ENCODE measurements around the gene CEP112. TPM values are rescaled to one million over a fixed set of nuclear protein-coding genes. Genes with fewer than 3 reads are reported as not detected.
"Not testable (repeated sequence)": the region's sequence is repeated elsewhere in the genome, so short reads cannot be mapped to it uniquely, and the experiment has no call there.

The CEP112 gene
- total RNA-seq, 2 donors from 2014 or later: 5.0 to 8.6 TPM

DNA sequence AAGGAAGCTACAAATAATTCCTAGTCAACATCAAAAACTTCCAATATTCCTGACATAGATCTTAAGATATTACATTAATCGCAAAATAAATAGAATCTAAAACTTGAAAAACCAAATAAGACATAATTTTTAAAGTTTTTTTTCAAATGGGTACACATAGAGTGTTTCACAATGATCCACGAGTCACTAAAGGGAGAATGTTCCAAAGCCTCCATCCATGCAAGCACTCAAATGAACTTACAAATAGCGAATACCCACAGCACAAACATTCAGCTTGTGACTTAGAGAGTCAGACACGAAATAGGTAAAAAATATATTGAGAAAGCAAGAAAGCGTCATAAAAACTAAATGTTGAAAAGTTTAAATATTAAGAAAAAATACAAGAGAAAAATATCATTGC lies 65.7 kb downstream of the CEP112 start:
- DNase-seq (no peak), ATAC-seq (replicated peaks in 1 of 2) (no peak)
- Mint-ChIP-seq H3K27ac (no peak overlapping the region), H3K4me3 (no peak overlapping the region), H3K27me3 (ENCODE audit: low read depth) (peaks cover 15% of the 10 kb centered on the region), H3K36me3 (ENCODE audit: insufficient read depth in 2 of 2) (peaks cover 0 to 2% of the 10 kb centered on the region in 2 donors), H3K4me1 (ENCODE audit: low read depth) (no peaks in the 10 kb centered on the region), H3K9me3 (peaks cover 2% of the 10 kb centered on the region in 2 donors)

DNA sequence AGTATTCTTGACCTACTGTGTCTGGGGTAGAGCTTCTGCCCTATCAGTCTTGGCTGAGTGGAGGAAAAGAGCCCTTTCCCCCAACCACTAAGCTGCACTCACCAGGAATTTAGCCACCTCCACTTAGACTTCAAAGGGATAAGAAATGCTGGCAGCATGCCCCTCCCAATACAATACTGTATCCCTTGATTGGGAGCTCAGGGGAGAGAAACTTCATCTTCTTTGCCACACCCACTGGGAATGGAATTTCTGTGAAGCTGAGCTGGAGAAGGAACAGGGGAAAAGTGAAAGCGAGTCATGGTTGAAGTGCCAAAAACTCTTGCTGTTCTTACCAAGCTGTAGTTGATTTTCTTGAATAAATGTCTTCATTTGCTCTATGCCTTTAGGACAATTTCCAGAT lies 68.8 kb downstream of the CEP112 start:
- Mint-ChIP-seq H3K4me1 (ENCODE audit: low read depth) (no peaks in the 10 kb centered on the region), H3K27me3 (ENCODE audit: low read depth) (peaks cover 8% of the 10 kb centered on the region), H3K4me3 (no peak overlapping the region), H3K9me3 (peaks cover 2% of the 10 kb centered on the region in 2 donors), H3K36me3 (ENCODE audit: insufficient read depth in 2 of 2) (peaks cover 0 to 2% of the 10 kb centered on the region in 2 donors), H3K27ac (no peak overlapping the region)
- DNase-seq: no peak
- no peak for ATAC-seq (replicated peaks in 1 of 2)

DNA sequence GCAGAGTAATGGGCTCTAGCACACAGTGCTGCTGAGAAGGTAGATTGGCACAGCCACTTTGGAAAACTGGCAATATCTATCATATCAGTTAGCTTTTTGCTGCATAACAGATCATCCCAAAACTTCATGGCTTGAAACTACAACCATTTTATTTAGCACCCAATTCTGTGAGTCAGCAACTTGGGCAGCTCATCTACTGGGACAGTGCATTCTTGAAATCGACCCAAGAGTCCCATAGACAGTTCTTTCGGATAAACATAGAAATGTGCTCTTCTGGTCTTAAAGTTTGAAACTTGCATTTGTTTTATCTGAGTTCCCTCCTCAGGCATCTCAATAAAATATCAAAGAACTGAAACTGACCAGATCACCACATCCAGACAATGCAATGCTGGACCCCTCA lies 76.7 kb downstream of the CEP112 start:
- Mint-ChIP-seq H3K27ac (no peak overlapping the region), H3K27me3 (ENCODE audit: low read depth) (no peaks in the 10 kb centered on the region), H3K9me3 (peaks cover 4 to 6% of the 10 kb centered on the region in 2 donors), H3K4me1 (ENCODE audit: low read depth) (no peaks in the 10 kb centered on the region), H3K4me3 (no peak overlapping the region), H3K36me3 (ENCODE audit: insufficient read depth in 2 of 2) (no peaks in the 10 kb centered on the region)
- ATAC-seq (replicated peaks in 1 of 2) (no peak), DNase-seq (no peak)

DNA sequence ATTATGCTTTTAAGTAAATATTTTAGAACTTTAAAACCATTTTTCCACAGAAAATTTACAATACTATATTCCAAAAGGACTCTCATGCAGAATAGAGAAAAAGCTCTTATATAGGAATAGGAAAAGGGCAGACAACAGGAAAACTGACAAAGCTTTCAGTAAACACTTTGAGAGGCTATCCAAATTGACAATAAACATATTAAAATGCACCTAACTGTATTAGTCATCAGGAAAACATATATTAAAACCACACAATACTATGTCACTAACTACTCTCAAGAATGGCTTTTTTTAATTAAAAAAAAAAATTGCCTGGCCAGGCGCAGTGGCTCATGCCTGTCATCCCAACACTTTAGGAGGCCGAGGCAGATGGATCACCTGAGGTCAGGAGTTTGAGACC lies 77.3 kb downstream of the CEP112 start:
- Mint-ChIP-seq H3K4me1 (ENCODE audit: low read depth) (no peaks in the 10 kb centered on the region), H3K27ac (no peak overlapping the region), H3K27me3 (ENCODE audit: low read depth) (no peaks in the 10 kb centered on the region)

GRCh38 chr17:66107731-66108130 lies 84.2 kb downstream of the CEP112 start:
- Mint-ChIP-seq H3K4me3 (no peak overlapping the region), H3K4me1 (ENCODE audit: low read depth) (no peaks in the 10 kb centered on the region), H3K9me3 (peaks cover 4 to 7% of the 10 kb centered on the region in 2 donors), H3K36me3 (ENCODE audit: insufficient read depth in 2 of 2) (peaks cover 2 to 10% of the 10 kb centered on the region in 2 donors), H3K27ac (no peak overlapping the region), H3K27me3 (ENCODE audit: low read depth) (peaks cover 7% of the 10 kb centered on the region)
- ATAC-seq (replicated peaks in 1 of 2) (no peak), DNase-seq (no peak)

More for the DNA sequence above, 77.3 kb downstream of the CEP112 start:
- ATAC-seq (replicated peaks in 1 of 2): no peak
- H3K36me3 Mint-ChIP-seq (ENCODE audit: insufficient read depth in 2 of 2): no peaks in the 10 kb centered on the region
- H3K9me3 Mint-ChIP-seq: peaks cover 4 to 6% of the 10 kb centered on the region in 2 donors
- no peak for DNase-seq
- no peak overlapping the region for H3K4me3 Mint-ChIP-seq

- Mint-ChIP-seq H3K27ac (no peak overlapping the region), H3K4me1 (ENCODE audit: low read depth) (no peaks in the 10 kb centered on the region), H3K36me3 (ENCODE audit: insufficient read depth in 2 of 2) (peaks cover 0 to 2% of the 10 kb centered on the region in 2 donors), H3K4me3 (no peak overlapping the region), H3K9me3 (peaks cover 0 to 3% of the 10 kb centered on the region in 2 donors), H3K27me3 (ENCODE audit: low read depth) (peaks cover 14% of the 10 kb centered on the region)
- no peak for DNase-seq
- ATAC-seq (replicated peaks in 1 of 2): no peak
These were observed 93.9 kb downstream of the CEP112 start for GRCh38 chr17:66098040-66098439.

DNA sequence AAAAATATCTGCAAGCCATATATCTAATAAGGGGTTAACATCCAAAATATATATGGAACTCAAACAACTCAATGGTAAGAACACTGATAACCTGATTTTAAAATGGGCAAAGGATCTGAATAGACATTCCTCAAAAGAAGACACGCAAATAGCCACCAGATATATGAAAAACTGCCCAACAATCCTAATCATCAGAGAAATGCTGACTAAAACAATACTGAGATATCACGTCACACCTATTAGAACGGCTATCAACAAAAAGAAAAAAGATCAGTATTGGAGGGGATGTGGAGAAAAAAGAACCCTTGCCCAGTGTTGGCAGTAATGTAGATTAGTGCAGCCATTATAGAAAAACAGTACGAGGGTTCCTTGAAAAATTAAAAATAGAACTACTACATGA lies 97.2 kb downstream of the CEP112 start:
- H3K4me3 Mint-ChIP-seq: no peak overlapping the region
- peaks cover 14% of the 10 kb centered on the region for H3K27me3 Mint-ChIP-seq (ENCODE audit: low read depth)
- H3K27ac Mint-ChIP-seq: no peak overlapping the region
- no peak for DNase-seq
- peaks cover 6 to 7% of the 10 kb centered on the region in 2 donors for H3K9me3 Mint-ChIP-seq
- peaks cover 0 to under 1% of the 10 kb centered on the region in 2 donors for H3K36me3 Mint-ChIP-seq (ENCODE audit: insufficient read depth in 2 of 2)
- no peaks in the 10 kb centered on the region for H3K4me1 Mint-ChIP-seq (ENCODE audit: low read depth)
- ATAC-seq (replicated peaks in 1 of 2): no peak

DNA sequence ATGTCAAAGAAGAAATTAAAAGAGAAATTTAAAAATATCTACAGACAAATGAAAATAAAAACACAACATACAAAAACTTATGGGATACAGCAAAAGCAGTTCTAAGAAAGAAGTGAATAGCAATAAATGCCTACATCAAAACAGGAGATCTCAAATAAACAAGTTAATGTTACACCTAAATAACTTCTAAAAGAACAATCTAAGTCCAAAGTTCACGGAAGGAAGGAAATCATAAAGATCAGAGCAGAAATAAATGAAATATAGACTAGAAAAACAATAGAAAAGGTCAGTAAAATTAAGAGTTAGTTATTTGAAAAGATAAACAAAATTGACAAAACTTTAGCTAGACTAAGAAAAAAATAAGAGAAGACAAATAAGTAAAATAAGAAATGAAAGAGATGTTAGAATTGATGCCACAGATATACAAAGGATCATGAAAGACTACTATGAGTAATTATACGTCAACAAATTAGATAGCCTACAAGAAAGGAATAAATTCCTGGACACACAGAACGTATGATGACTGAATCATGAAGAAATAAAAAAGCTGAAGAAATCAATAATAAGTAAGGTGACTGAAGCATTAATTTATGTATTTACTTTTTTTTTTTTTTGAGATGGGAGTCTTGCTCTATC lies 100.4 kb downstream of the CEP112 start:
- ATAC-seq (replicated peaks in 1 of 2): no peak
- no peak overlapping the region for H3K4me3 Mint-ChIP-seq
- H3K36me3 Mint-ChIP-seq (ENCODE audit: insufficient read depth in 2 of 2): peaks cover 4 to 7% of the 10 kb centered on the region in 2 donors
- H3K27me3 Mint-ChIP-seq (ENCODE audit: low read depth): no peaks in the 10 kb centered on the region
- no peak overlapping the region for H3K27ac Mint-ChIP-seq
- DNase-seq: no peak
- peaks cover 6 to 14% of the 10 kb centered on the region in 2 donors for H3K9me3 Mint-ChIP-seq
- H3K4me1 Mint-ChIP-seq (ENCODE audit: low read depth): no peaks in the 10 kb centered on the region

DNA sequence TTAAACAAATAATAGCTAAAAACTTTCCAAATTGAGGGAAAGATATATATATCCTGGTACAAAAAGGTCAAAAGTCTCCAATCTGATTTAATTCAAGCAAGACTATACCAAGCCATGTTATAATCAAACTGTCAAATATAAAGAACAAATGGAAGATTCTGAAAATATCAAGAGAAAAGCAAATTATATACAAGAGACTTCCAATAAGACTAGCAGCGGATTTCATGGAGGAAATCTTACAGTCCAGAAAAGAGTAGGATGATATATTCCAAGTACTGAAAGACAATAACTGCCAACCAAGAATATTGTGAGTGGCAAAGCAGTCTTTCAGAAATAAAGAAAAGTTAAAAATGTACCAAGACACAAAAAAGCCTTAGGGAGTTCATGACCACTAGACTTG lies 102.2 kb downstream of the CEP112 start:
- Mint-ChIP-seq H3K4me3 (no peak overlapping the region), H3K36me3 (ENCODE audit: insufficient read depth in 2 of 2) (peaks cover 4 to 7% of the 10 kb centered on the region in 2 donors), H3K27ac (no peak overlapping the region), H3K27me3 (ENCODE audit: low read depth) (no peaks in the 10 kb centered on the region), H3K9me3 (peaks cover 6 to 14% of the 10 kb centered on the region in 2 donors), H3K4me1 (ENCODE audit: low read depth) (no peaks in the 10 kb centered on the region)
- ATAC-seq (replicated peaks in 1 of 2) (no peak), DNase-seq (no peak)

GRCh38 chr17:66088173-66088572 lies 103.8 kb downstream of the CEP112 start:
- Mint-ChIP-seq H3K9me3 (peaks cover 7 to 14% of the 10 kb centered on the region in 2 donors), H3K4me1 (ENCODE audit: low read depth) (no peaks in the 10 kb centered on the region), H3K4me3 (no peak overlapping the region), H3K36me3 (ENCODE audit: insufficient read depth in 2 of 2) (peaks cover 4 to 7% of the 10 kb centered on the region in 2 donors), H3K27me3 (ENCODE audit: low read depth) (no peaks in the 10 kb centered on the region), H3K27ac (no peak overlapping the region)
- ATAC-seq (replicated peaks in 1 of 2): no peak
- no peak for DNase-seq

DNA sequence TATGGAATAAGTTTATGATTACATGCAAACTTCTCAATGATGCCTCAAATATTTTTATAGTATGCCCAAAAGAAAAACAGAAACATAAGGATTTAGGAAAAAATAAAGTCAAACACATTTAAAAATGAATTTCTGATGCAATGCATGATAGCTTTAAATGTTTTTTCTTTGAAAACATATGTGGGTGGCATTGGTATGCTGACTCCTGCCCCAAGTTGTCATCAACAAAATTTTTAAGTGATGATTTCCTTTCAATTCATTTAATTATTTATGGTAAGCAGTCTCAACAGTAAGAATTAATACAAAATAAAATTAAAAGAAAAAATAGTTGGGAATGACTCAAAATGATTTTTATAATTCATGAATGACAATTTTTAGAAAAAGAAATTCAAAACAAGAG lies 104.9 kb downstream of the CEP112 start:
- Mint-ChIP-seq H3K4me3 (no peak overlapping the region), H3K27ac (no peak overlapping the region), H3K36me3 (ENCODE audit: insufficient read depth in 2 of 2) (peaks cover 5 to 7% of the 10 kb centered on the region in 2 donors), H3K27me3 (ENCODE audit: low read depth) (no peaks in the 10 kb centered on the region), H3K4me1 (ENCODE audit: low read depth) (no peaks in the 10 kb centered on the region), H3K9me3 (peaks cover 6 to 13% of the 10 kb centered on the region in 2 donors)
- ATAC-seq (replicated peaks in 1 of 2) (no peak), DNase-seq (no peak)

DNA sequence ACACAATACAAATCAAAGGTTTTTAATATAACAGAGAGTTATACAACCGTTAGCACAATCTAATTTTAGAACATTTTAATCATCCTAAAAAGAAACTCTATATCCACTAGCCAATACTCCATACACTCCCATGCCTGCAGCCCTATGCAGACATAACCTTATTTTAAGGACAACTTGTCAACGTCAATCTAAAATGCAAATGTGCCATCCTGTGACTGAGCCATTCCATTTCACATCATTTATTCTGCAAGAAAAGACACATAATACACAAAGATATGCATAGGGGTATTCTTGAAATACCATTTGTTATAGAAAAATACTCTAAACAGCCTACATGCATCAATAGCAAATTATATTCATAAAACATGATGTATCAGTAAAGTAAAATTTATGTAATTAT lies 106.7 kb downstream of the CEP112 start:
- DNase-seq: no peak
- Mint-ChIP-seq H3K4me3 (no peak overlapping the region), H3K9me3 (peaks cover 3 to 11% of the 10 kb centered on the region in 2 donors), H3K36me3 (ENCODE audit: insufficient read depth in 2 of 2) (peaks cover 5 to 7% of the 10 kb centered on the region in 2 donors), H3K4me1 (ENCODE audit: low read depth) (no peaks in the 10 kb centered on the region), H3K27me3 (ENCODE audit: low read depth) (no peaks in the 10 kb centered on the region), H3K27ac (no peak overlapping the region)
- no peak for ATAC-seq (replicated peaks in 1 of 2)

- not testable (repeated sequence) for H3K36me3 Mint-ChIP-seq (ENCODE audit: insufficient read depth in 2 of 2); ATAC-seq (replicated peaks in 1 of 2); H3K27me3 Mint-ChIP-seq (ENCODE audit: low read depth); H3K9me3 Mint-ChIP-seq; DNase-seq; H3K27ac Mint-ChIP-seq; H3K4me3 Mint-ChIP-seq
- H3K4me1 Mint-ChIP-seq (ENCODE audit: low read depth): peaks cover 21% of the 10 kb centered on the region
These were observed 111.3 kb downstream of the CEP112 start for GRCh38 chr17:66080670-66081069.
